Lung (tissue), 12 donors: ENCODE measurements around the gene NEO1. TPM values are rescaled to one million over a fixed set of nuclear protein-coding genes. Genes with fewer than 3 reads are reported as not detected.

Experiments
- ATAC-seq: fragments of 200-7000 bp; cut with Tn5 transposase; one replicate; pipeline ENCODE4 v1.9.1; 2020; ENCODE audit warnings: moderate number of reproducible peaks; ENCODE audit not compliant: insufficient read depth, low FRiP score
- DNase-seq, 3 donors: peaks; one replicate each; pipeline ENCODE4 v3.0.0-alpha.2; 2013 to 2017
- H3K27ac ChIP-seq, 2 donors: one replicate each; pipeline ENCODE4 v1.5.1; 2013; ENCODE audit warnings: mild to moderate bottlenecking in 2 of 2, moderate library complexity in 2 of 2, control low read depth in 1 of 2, inconsistent platforms in 1 of 2, low read depth in 1 of 2, low read length in 1 of 2
- H3K27me3 ChIP-seq, 3 donors: one replicate each; pipeline ENCODE4 v1.5.1; 2013; ENCODE audit warnings: low read length in 2 of 3; ENCODE audit not compliant: control insufficient read depth in 3 of 3, insufficient read depth in 3 of 3
- H3K36me3 ChIP-seq, 4 donors: one replicate each; pipeline ENCODE4 v1.5.1; 2013; ENCODE audit warnings: low read length in 4 of 4, mild to moderate bottlenecking in 1 of 4, moderate library complexity in 1 of 4; ENCODE audit not compliant: control insufficient read depth in 4 of 4, insufficient read depth in 4 of 4
- H3K4me1 ChIP-seq, 5 donors: one replicate each; pipeline ENCODE4 v1.5.1; 2013; ENCODE audit warnings: low read length in 5 of 5, mild to moderate bottlenecking in 2 of 5, moderate library complexity in 1 of 5; ENCODE audit not compliant: control insufficient read depth in 5 of 5, insufficient read depth in 5 of 5
- H3K4me3 ChIP-seq: one replicate; pipeline ENCODE4 v1.5.1; 2013; ENCODE audit warnings: mild to moderate bottlenecking, control low read depth, moderate library complexity
- H3K9ac ChIP-seq, 2 donors: one replicate each; pipeline ENCODE4 v1.5.1; 2013; ENCODE audit warnings: low read length in 2 of 2, control low read depth in 1 of 2; ENCODE audit not compliant: insufficient read depth in 1 of 2
- H3K9me3 ChIP-seq, 4 donors: one replicate each; pipeline ENCODE4 v1.5.1; 2013; ENCODE audit warnings: low read length in 3 of 4, mild to moderate bottlenecking in 1 of 4, moderate library complexity in 1 of 4; ENCODE audit not compliant: control insufficient read depth in 4 of 4, insufficient read depth in 3 of 4
- WGBS, 2 donors: extraction: QIAGEN DNeasy Blood & Tissue Kit; methylation state at CpG; one replicate each; pipeline ENCODE4 v1.1.7; 2013; 5-methylcytosine and 5-hydroxymethylcytosine counted together
- polyA plus RNA-seq, 2 donors: library from polyadenylated mRNA; stranded (reverse); fragments of 200-250 nt; gene quantifications; one replicate each; pipeline ENCODE4 v1.2.1, GENCODE V29; 2013
- total RNA-seq, 2 donors: library from RNA; depleted of rRNA in 1 of 2; stranded (reverse); fragments of >200 nt in 1 of 2; gene quantifications; one replicate each; pipeline ENCODE4 v1.2.1, GENCODE V29; 2014 to 2021
- TF ChIP-seq, protein P1 (sequence below): IDR thresholded peaks from 2 replicates; pipeline ENCODE4 v1.5.1; 2012; ENCODE audit warnings: mild to moderate bottlenecking; ENCODE audit errors: control extremely low read depth, extremely low read depth
- donor health status: control.
- donor health status: control.
- donor health status: Bipolar disorder and iron deficiency.
- donor health status: healthy.
- donor health status: DM: yes; HTN: yes; CAD: no.

Gene NEO1
- total and polyA plus RNA-seq, 4 donors: 6.9 to 70.8 (median 16.5) TPM

DNA sequence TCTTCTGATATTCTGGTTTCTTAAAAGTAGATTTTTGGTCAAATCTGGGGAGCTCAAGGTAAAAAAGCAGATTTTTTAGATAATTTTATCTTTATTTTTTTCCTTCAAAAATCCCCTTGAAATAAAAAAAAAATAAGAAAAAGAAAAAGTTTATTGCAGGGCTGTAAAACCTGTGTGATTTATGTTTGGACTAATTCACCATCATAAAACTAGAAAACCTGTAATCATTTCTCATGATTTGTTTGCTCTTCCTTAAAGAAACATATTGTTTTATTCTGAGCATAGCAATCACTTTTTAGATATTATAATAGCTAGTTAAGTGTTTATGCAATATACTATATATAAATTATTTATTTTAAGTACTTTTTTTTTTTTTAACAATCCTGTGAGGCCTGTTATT, 68.0 kb downstream of the NEO1 start:
- Histone ChIP-seq H3K4me1 (no peaks in the 10 kb centered on the region), H3K4me3 (no peak overlapping the region), H3K27me3 (no peaks in the 10 kb centered on the region), H3K9ac (no peak overlapping the region), H3K27ac (no peak overlapping the region), H3K9me3 (no peaks in the 10 kb centered on the region), H3K36me3 (peaks cover 2 to 23% (median 6%) of the 10 kb centered on the region in 4 donors)
- no peak for DNase-seq
- no peak for ATAC-seq
- TF ChIP-seq, protein P1, sequence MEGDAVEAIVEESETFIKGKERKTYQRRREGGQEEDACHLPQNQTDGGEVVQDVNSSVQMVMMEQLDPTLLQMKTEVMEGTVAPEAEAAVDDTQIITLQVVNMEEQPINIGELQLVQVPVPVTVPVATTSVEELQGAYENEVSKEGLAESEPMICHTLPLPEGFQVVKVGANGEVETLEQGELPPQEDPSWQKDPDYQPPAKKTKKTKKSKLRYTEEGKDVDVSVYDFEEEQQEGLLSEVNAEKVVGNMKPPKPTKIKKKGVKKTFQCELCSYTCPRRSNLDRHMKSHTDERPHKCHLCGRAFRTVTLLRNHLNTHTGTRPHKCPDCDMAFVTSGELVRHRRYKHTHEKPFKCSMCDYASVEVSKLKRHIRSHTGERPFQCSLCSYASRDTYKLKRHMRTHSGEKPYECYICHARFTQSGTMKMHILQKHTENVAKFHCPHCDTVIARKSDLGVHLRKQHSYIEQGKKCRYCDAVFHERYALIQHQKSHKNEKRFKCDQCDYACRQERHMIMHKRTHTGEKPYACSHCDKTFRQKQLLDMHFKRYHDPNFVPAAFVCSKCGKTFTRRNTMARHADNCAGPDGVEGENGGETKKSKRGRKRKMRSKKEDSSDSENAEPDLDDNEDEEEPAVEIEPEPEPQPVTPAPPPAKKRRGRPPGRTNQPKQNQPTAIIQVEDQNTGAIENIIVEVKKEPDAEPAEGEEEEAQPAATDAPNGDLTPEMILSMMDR: no peak

- Histone ChIP-seq H3K4me1 (no peaks in the 10 kb centered on the region), H3K9me3 (no peaks in the 10 kb centered on the region), H3K27me3 (no peaks in the 10 kb centered on the region), H3K4me3 (no peak overlapping the region), H3K27ac (no peak overlapping the region), H3K9ac (no peak overlapping the region), H3K36me3 (peaks cover 5 to 16% (median 11%) of the 10 kb centered on the region in 4 donors)
- ATAC-seq (no peak), DNase-seq (no peak)
- WGBS, 2 donors: 78 to 87% methylated on average over 2 of the region's 2 CpGs
- TF ChIP-seq, protein P1: no peak
Measured at GRCh38 chr15:73125219-73125618, 73.0 kb downstream of the NEO1 start.

DNA sequence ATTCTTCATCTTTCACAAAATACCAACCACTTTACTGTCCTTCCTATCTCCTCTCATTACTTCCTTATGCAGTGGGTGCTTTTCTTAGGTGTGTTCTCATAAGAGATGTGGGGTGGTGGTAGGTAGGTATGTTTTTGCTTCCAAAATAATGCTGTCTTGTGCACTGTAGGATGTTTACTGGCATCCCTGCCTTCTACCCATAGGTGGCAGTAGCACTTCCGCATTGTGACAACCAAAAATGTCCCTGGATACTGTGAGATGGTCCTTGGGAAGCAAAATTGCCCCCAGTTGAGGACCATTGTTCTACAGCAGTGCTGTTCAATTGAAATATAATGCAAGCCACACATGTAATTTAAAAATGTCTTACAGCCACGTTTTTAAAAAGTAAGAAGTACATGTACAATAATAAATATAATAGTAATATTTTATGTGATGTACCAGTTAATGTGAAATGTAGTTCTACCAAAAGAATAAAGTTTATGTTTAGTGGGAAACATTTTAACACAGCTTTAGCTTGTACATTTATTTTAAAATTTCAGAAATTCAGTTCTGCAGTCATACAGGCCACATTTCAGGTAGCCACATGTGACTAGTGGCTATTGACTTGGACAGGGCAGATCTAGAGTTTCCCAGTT, 75.2 kb downstream of the NEO1 start:
- 67 to 82% methylated on average over 2 of the region's 2 CpGs for WGBS, 2 donors
- Histone ChIP-seq H3K27me3 (no peaks in the 10 kb centered on the region), H3K4me3 (no peak overlapping the region), H3K9me3 (no peaks in the 10 kb centered on the region), H3K9ac (no peak overlapping the region), H3K27ac (no peak overlapping the region), H3K36me3 (peaks cover 7 to 18% (median 11%) of the 10 kb centered on the region in 4 donors), H3K4me1 (no peaks in the 10 kb centered on the region)
- DNase-seq (peak; percentile 14 to 33 (median 31)), ATAC-seq (no peak)
- TF ChIP-seq, protein P1: peak; percentile 35

- Histone ChIP-seq H3K36me3 (peaks cover 2 to 13% (median 4%) of the 10 kb centered on the region in 4 donors), H3K9ac (no peak overlapping the region), H3K9me3 (no peaks in the 10 kb centered on the region), H3K4me3 (no peak overlapping the region), H3K27ac (no peak overlapping the region), H3K27me3 (no peaks in the 10 kb centered on the region), H3K4me1 (no peaks in the 10 kb centered on the region)
- no peak for DNase-seq
- no peak for ATAC-seq
- 67 to 100% methylated on average over 1 of the region's 1 CpG for WGBS, 2 donors
- TF ChIP-seq, protein P1: no peak
Measured at GRCh38 chr15:73130830-73131229, 78.6 kb downstream of the NEO1 start.
